ENCODE data around the gene LRP5. TPM values are rescaled to one million over a fixed set of nuclear protein-coding genes. Genes with fewer than 3 reads are reported as not detected.

Gene LRP5
- total RNA-seq, 1 experiment from 2014 or later = 13.7 TPM

GRCh38 chr11:68347345-68347744, 35.0 kb downstream of the LRP5 start:
- DNase-seq (ENCODE audit: low spot score) = no peak

- no peak for DNase-seq (ENCODE audit: low spot score)
Measured at GRCh38 chr11:68347841-68348240, 35.5 kb downstream of the LRP5 start.

- DNase-seq (ENCODE audit: low spot score) = no peak
Measured at GRCh38 chr11:68349461-68350249, 37.3 kb downstream of the LRP5 start.

GRCh38 chr11:68350759-68351449, 38.5 kb downstream of the LRP5 start:
- no peak for DNase-seq (ENCODE audit: low spot score)

- no peak for DNase-seq (ENCODE audit: low spot score)
Measured at GRCh38 chr11:68351450-68352275, 39.3 kb downstream of the LRP5 start.

GRCh38 chr11:68352591-68352990, 40.2 kb downstream of the LRP5 start:
- no peak for DNase-seq (ENCODE audit: low spot score)

GRCh38 chr11:68353118-68353517, 40.7 kb downstream of the LRP5 start:
- no peak for DNase-seq (ENCODE audit: low spot score)

GRCh38 chr11:68353669-68354068, 41.3 kb downstream of the LRP5 start:
- DNase-seq (ENCODE audit: low spot score) = no peak

- peak; percentile 89 for DNase-seq (ENCODE audit: low spot score)
Measured at GRCh38 chr11:68354148-68354872, 41.9 kb downstream of the LRP5 start.

GRCh38 chr11:68355471-68355870, 43.1 kb downstream of the LRP5 start:
- DNase-seq (ENCODE audit: low spot score) = no peak

GRCh38 chr11:68357568-68357967, 45.2 kb downstream of the LRP5 start:
- no peak for DNase-seq (ENCODE audit: low spot score)

GRCh38 chr11:68358416-68358815, 46.0 kb downstream of the LRP5 start:
- DNase-seq (ENCODE audit: low spot score) = peak; percentile 76

- no peak for DNase-seq (ENCODE audit: low spot score)
Measured at GRCh38 chr11:68361702-68362101, 49.3 kb downstream of the LRP5 start.

GRCh38 chr11:68362801-68363379, 50.5 kb downstream of the LRP5 start:
- no peak for DNase-seq (ENCODE audit: low spot score)

GRCh38 chr11:68363776-68364175, 51.4 kb downstream of the LRP5 start:
- no peak for DNase-seq (ENCODE audit: low spot score)

GRCh38 chr11:68364581-68364980, 52.2 kb downstream of the LRP5 start:
- no peak for DNase-seq (ENCODE audit: low spot score)

GRCh38 chr11:68365943-68366435, 53.6 kb downstream of the LRP5 start:
- no peak for DNase-seq (ENCODE audit: low spot score)

GRCh38 chr11:68367252-68367651, 54.9 kb downstream of the LRP5 start:
- DNase-seq (ENCODE audit: low spot score) = no peak

- DNase-seq (ENCODE audit: low spot score) = no peak
Measured at GRCh38 chr11:68369756-68370155, 57.4 kb downstream of the LRP5 start.

- DNase-seq (ENCODE audit: low spot score) = no peak
Measured at GRCh38 chr11:68370211-68371111, 58.1 kb downstream of the LRP5 start.
